Breast epithelium (tissue), 3 donors: ENCODE results near the gene NLGN4X.

Source experiments
- CTCF ChIP-seq, 3 donors: fragments of 450-650 bp; IDR thresholded peaks; one replicate each; pipeline ENCODE4 v1.5.1; 2016 to 2017; ENCODE audit warnings: antibody characterized with exemption in 3 of 3, mild to moderate bottlenecking in 3 of 3, moderate library complexity in 3 of 3
- POLR2AphosphoS5 ChIP-seq, 3 donors: sonication (generic); formaldehyde crosslinking; IDR thresholded peaks; one replicate each; pipeline ENCODE4 v1.6.1; 2017; ENCODE audit warnings: antibody characterized with exemption in 3 of 3

- no peak for TF ChIP-seq CTCF (IDR thresholded peaks at IDR 0.05)
- no peak for TF ChIP-seq POLR2AphosphoS5 (IDR thresholded peaks at IDR 0.05)
Observed at GRCh38 chrX:6227935-6228334, 732 bp downstream of the NLGN4X start.
